Adipocyte (in vitro differentiated cells): Measurements from ENCODE around the gene PLP2.
"Not testable (repeated sequence)": the region's sequence is repeated elsewhere in the genome, so short reads cannot be mapped to it uniquely, and the experiment has no call there.

Experiments used
- DNase-seq: peaks from one replicate; pipeline ENCODE4 v3.0.0-alpha.2; 2015; ENCODE audit warnings: low read depth
- H3K27me3 ChIP-seq: replicated peaks from 2 replicates; pipeline ENCODE4 v1.7.0; 2013; ENCODE audit warnings: mild to moderate bottlenecking, low read length, moderate library complexity; ENCODE audit not compliant: control insufficient read depth, insufficient read depth
- H3K36me3 ChIP-seq: 2 replicates; pipeline ENCODE4 v1.7.0; 2013; ENCODE audit warnings: low read length, mild to moderate bottlenecking, moderate library complexity; ENCODE audit not compliant: control insufficient read depth, insufficient read depth, severe bottlenecking
- H3K4me1 ChIP-seq: 2 replicates; pipeline ENCODE4 v1.7.0; 2013; ENCODE audit warnings: mild to moderate bottlenecking, low read length, moderate library complexity; ENCODE audit not compliant: control insufficient read depth, insufficient read depth
- H3K4me3 ChIP-seq: 2 replicates; pipeline ENCODE4 v1.7.0; 2013; ENCODE audit warnings: mild to moderate bottlenecking, low read length, moderate library complexity
- H3K9ac ChIP-seq: 2 replicates; pipeline ENCODE4 v1.7.0; 2013; ENCODE audit warnings: mild to moderate bottlenecking, low read length, moderate library complexity
- H3K9me3 ChIP-seq: 2 replicates; pipeline ENCODE4 v1.7.0; 2013; ENCODE audit warnings: mild to moderate bottlenecking, low read length, moderate library complexity; ENCODE audit not compliant: control insufficient read depth

The PLP2 gene, protein sequence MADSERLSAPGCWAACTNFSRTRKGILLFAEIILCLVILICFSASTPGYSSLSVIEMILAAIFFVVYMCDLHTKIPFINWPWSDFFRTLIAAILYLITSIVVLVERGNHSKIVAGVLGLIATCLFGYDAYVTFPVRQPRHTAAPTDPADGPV

DNA sequence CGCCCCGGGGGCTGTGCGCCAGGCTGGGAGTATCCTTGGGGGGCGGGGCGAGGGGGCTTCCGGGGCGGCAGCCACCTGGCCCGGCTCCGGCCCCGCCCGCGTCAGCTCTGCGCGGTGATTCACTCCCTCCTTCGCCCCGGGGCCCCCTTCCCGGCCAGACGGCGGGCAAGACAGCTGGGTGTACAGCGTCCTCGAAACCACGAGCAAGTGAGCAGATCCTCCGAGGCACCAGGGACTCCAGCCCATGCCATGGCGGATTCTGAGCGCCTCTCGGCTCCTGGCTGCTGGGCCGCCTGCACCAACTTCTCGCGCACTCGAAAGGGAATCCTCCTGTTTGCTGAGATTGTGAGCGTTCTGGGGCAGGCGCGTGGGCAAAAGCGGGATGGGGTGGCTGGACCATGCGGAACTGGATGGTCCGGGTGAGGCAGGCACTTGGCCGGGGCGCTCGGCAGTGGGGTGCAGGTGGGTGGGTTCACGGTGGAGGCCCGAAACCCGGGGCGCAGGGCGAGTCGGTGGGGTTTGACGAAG, at the start of gene PLP2:
PLP2 (plus strand) TSS at position 147 of the 528 bp plus-strand sequence; CDS start at position 250, 103 bp downstream.
- Histone ChIP-seq H3K27me3 (no peaks in the 10 kb centered on the region), H3K36me3 (no peaks in the 10 kb centered on the region), H3K9ac (peak within 1 kb of the TSS; percentile 83), H3K9me3 (no peaks in the 10 kb centered on the region), H3K4me1 (peaks cover 4% of the 10 kb centered on the region), H3K4me3 (peak within 1 kb of the TSS; percentile 83)
- DNase-seq: peak; percentile 69

DNA sequence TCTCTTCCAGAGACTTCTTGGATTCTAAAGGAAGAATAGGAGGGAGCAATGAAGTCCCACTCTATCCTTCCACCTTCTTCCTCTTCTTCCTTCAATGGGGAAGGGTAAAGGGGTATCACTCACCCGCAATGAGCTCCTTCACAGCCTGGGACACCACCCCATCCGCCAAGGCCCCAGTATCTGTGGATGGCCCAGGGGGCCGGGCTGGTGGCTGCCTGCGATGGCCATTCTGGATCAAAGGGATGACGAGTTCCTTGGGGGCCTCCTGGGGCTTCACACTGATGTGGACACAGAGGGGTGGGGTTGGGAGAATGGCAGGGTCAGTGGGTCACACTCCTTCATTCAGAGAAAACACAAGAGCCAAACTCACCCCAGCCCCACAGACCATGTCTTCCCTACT, 49.2 kb upstream of the PLP2 start:
- Histone ChIP-seq H3K4me3 (peak overlapping the region; percentile 92), H3K9me3 (no peaks in the 10 kb centered on the region), H3K27me3 (no peaks in the 10 kb centered on the region)

DNA sequence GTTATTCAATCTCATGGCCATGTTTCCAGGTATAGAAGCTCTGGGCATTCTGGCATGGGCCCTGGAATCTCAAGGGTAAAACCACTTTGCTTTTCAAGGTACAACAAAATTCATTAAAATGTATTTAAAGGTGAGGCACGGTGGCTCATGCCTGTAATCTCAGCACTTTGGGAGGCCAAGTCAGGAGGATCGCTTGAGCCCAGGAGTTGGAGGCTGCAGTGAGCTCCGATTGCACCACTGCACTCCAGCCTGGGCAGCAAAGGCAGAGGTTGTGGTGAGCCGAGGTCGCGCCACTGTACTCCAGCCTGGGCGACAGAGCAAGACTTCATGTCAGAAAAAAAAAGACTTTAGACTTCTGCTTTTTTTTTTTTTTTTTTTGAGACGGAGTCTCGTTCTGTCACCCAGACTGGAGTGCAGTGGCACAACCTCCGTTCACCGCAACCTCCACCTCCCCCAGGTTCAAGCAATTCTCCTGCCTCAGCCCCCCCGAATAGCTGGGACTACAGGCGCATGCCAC, 43.9 kb upstream of the PLP2 start:
- not testable (repeated sequence) for H3K27me3 ChIP-seq, H3K9ac ChIP-seq, H3K4me1 ChIP-seq, H3K4me3 ChIP-seq, DNase-seq, H3K36me3 ChIP-seq, H3K9me3 ChIP-seq

More for the DNA sequence above, 49.2 kb upstream of the PLP2 start:
- H3K36me3 ChIP-seq: peaks cover 6% of the 10 kb centered on the region
- H3K9ac ChIP-seq: peak overlapping the region; percentile 92
- DNase-seq: no peak
- peaks cover 6% of the 10 kb centered on the region for H3K4me1 ChIP-seq

DNA sequence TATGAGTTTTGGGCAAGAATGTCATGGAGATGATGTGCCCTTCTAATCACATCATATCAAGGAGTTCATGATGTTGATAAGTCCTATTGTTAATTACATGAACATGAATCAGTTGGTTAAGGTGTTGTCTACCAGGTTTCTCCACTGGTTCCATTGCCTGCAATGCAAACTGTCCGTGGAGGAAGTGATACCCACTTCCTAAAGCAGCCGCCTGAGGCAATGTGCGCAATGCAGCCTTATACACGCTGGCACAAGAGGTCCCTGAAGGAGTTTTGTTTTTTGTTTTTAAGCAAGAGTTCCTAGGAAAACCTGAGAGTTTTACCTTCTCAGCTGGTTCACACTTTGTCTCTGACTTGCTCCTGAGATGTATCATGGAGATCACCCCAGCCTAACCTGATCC, 42.3 kb upstream of the PLP2 start:
- H3K4me3 ChIP-seq: no peak overlapping the region
- no peak overlapping the region for H3K9ac ChIP-seq
- H3K36me3 ChIP-seq: no peaks in the 10 kb centered on the region
- no peaks in the 10 kb centered on the region for H3K9me3 ChIP-seq
- H3K4me1 ChIP-seq: no peaks in the 10 kb centered on the region
- no peaks in the 10 kb centered on the region for H3K27me3 ChIP-seq
- no peak for DNase-seq

DNA sequence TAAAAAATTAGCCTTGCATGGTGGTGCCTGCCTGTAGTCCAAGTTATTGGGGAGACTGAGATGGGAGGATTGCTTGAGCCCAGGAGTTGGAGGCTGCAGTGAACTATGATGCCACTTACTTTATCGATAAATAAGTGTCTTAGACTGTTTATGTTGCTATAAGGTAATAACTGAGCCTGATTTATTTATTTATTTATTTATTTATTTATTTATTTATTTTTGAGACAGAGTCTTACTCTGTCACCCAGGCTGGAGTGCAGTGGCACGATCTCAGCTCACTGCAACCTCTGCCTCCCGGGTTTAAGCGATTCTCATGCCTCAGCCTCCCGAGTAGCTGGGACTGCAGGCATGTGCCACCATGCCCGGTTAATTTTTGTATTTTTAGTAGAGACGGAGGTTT, 39.4 kb upstream of the PLP2 start:
- DNase-seq, H3K4me1 ChIP-seq, H3K4me3 ChIP-seq, H3K9ac ChIP-seq, H3K9me3 ChIP-seq, H3K27me3 ChIP-seq, H3K36me3 ChIP-seq: not testable (repeated sequence)

GRCh38 chrX:49133759-49134158, 37.9 kb upstream of the PLP2 start:
- Histone ChIP-seq H3K27me3 (no peaks in the 10 kb centered on the region), H3K9me3 (no peaks in the 10 kb centered on the region), H3K4me1 (no peaks in the 10 kb centered on the region), H3K9ac (no peak overlapping the region), H3K36me3 (no peaks in the 10 kb centered on the region), H3K4me3 (no peak overlapping the region)
- DNase-seq: no peak

- no peaks in the 10 kb centered on the region for H3K27me3 ChIP-seq
Observed at GRCh38 chrX:49137492-49137891, 34.2 kb upstream of the PLP2 start.

GRCh38 chrX:49139713-49140112, 32.0 kb upstream of the PLP2 start:
- Histone ChIP-seq H3K27me3 (no peaks in the 10 kb centered on the region), H3K9me3 (peaks cover 21% of the 10 kb centered on the region), H3K9ac (no peak overlapping the region), H3K4me3 (no peak overlapping the region), H3K36me3 (no peaks in the 10 kb centered on the region), H3K4me1 (no peaks in the 10 kb centered on the region)
- DNase-seq: no peak

More at GRCh38 chrX:49137492-49137891, 34.2 kb upstream of the PLP2 start:
- Histone ChIP-seq H3K4me1 (no peaks in the 10 kb centered on the region), H3K9me3 (peaks cover 21% of the 10 kb centered on the region), H3K4me3 (no peak overlapping the region), H3K36me3 (no peaks in the 10 kb centered on the region), H3K9ac (no peak overlapping the region)
- no peak for DNase-seq

GRCh38 chrX:49142264-49142663, 29.4 kb upstream of the PLP2 start:
- H3K27me3 ChIP-seq, H3K9ac ChIP-seq, H3K4me3 ChIP-seq, H3K36me3 ChIP-seq, H3K4me1 ChIP-seq: not testable (repeated sequence)
- peaks cover 21% of the 10 kb centered on the region for H3K9me3 ChIP-seq
- peak; percentile 37 for DNase-seq

- H3K4me3 ChIP-seq, H3K27me3 ChIP-seq, DNase-seq, H3K9ac ChIP-seq, H3K36me3 ChIP-seq, H3K4me1 ChIP-seq: not testable (repeated sequence)
- peaks cover 21% of the 10 kb centered on the region for H3K9me3 ChIP-seq
Observed at GRCh38 chrX:49143154-49143553, 28.5 kb upstream of the PLP2 start.

DNA sequence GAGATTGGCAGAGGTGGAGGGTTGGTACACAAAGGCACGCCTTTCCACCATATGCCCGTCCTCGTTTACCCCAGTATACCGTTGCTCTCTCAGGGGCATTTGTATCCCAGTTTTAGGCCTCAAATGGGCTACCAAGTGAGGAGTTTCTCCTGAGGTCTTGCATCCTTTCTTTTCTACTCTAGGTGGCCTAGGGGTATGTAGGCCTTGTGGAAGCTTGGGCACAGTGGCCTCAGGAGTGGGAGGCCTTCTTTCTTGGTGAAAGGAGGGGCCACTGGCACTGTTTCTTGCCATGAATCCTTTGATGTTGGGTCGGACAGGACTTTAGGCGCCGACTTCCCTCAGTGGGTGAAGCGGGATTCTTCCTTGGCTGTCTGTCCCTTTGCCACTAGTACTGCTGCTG, 24.4 kb upstream of the PLP2 start:
- Histone ChIP-seq H3K4me3 (no peak overlapping the region), H3K4me1 (no peaks in the 10 kb centered on the region), H3K9me3 (no peaks in the 10 kb centered on the region), H3K27me3 (no peaks in the 10 kb centered on the region), H3K9ac (no peak overlapping the region), H3K36me3 (no peaks in the 10 kb centered on the region)
- no peak for DNase-seq

DNA sequence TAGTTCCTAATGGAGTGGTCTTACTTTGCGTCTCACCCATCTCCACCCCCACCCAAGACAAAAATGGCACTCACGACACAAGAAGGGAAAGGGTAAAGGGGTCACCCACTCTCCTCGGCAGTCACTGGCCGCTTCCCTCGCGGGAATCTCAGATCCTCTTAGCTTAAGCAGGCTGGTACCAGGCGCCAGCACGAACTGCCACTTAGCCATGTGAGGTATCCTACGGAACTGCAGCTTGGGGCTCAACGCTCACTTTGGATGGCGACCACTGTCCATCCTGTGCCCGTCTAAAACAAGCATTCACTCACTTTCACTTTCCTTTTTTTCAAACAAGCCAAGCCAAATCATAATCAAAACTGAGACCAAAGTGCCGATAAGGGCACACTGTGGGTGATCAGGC, 23.8 kb upstream of the PLP2 start:
- Histone ChIP-seq H3K9me3 (no peaks in the 10 kb centered on the region), H3K4me3 (no peak overlapping the region), H3K4me1 (no peaks in the 10 kb centered on the region), H3K27me3 (no peaks in the 10 kb centered on the region), H3K36me3 (no peaks in the 10 kb centered on the region), H3K9ac (no peak overlapping the region)
- no peak for DNase-seq
